Trophoblast cell (in vitro differentiated cells and primary cell): ENCODE data around the gene DAW1.

ENCODE experiments used
- DNase-seq, 2 donors: peaks; one replicate each; pipeline ENCODE4 v3.0.0-alpha.2; 2016
- H2AFZ ChIP-seq: 2 replicates; pipeline ENCODE4 v1.6.1; 2013; ENCODE audit warnings: low read length, moderate library complexity, mild to moderate bottlenecking; ENCODE audit not compliant: insufficient read depth, poor library complexity
- H2AK5ac ChIP-seq: 2 replicates; pipeline ENCODE4 v1.6.1; 2013; ENCODE audit warnings: mild to moderate bottlenecking, low read length
- H2BK120ac ChIP-seq: 2 replicates; pipeline ENCODE4 v1.6.1; 2013; ENCODE audit warnings: low read length, mild to moderate bottlenecking, moderate library complexity; ENCODE audit not compliant: insufficient read depth, poor library complexity
- H2BK12ac ChIP-seq: 2 replicates; pipeline ENCODE4 v1.6.1; 2013; ENCODE audit warnings: mild to moderate bottlenecking, low read length, moderate library complexity
- H2BK5ac ChIP-seq: 2 replicates; pipeline ENCODE4 v1.6.1; 2013; ENCODE audit warnings: low read length, low read depth, moderate library complexity, mild to moderate bottlenecking; ENCODE audit not compliant: poor library complexity
- H3K14ac ChIP-seq: 2 replicates; pipeline ENCODE4 v1.6.1; 2013; ENCODE audit warnings: mild to moderate bottlenecking, low read length
- H3K18ac ChIP-seq: 2 replicates; pipeline ENCODE4 v1.6.1; 2013; ENCODE audit warnings: mild to moderate bottlenecking, low read length
- H3K23ac ChIP-seq: 2 replicates; pipeline ENCODE4 v1.6.1; 2013; ENCODE audit warnings: low read length
- H3K27ac ChIP-seq: 2 replicates; pipeline ENCODE4 v1.5.1; 2013; ENCODE audit warnings: low read depth, mild to moderate bottlenecking, inconsistent platforms, low read length, moderate library complexity
- H3K27me3 ChIP-seq: 2 replicates; pipeline ENCODE4 v1.6.1; 2013; ENCODE audit warnings: inconsistent platforms, mild to moderate bottlenecking, low read length, moderate library complexity; ENCODE audit not compliant: insufficient read depth
- H3K36me3 ChIP-seq, 2 experiments: 1 replicate in 1 of 2; 2 replicates in 1 of 2; pipeline ENCODE4 v1.6.1; 2013; ENCODE audit warnings: low read length in 2 of 2, mild to moderate bottlenecking in 2 of 2, moderate library complexity in 1 of 2; ENCODE audit not compliant: insufficient read depth in 2 of 2, control insufficient read depth in 1 of 2
- H3K4ac ChIP-seq: 2 replicates; pipeline ENCODE4 v1.6.1; 2013; ENCODE audit warnings: low read depth, mild to moderate bottlenecking, low read length, moderate library complexity
- H3K4me1 ChIP-seq, 2 experiments: 1 replicate in 1 of 2; 2 replicates in 1 of 2; pipeline ENCODE4 v1.6.1; 2013; ENCODE audit warnings: low read length in 2 of 2, mild to moderate bottlenecking in 2 of 2, moderate library complexity in 1 of 2; ENCODE audit not compliant: insufficient read depth in 2 of 2, control insufficient read depth in 1 of 2
- H3K4me2 ChIP-seq: 2 replicates; pipeline ENCODE4 v1.6.1; 2013; ENCODE audit warnings: inconsistent platforms, mild to moderate bottlenecking, low read length, moderate library complexity
- H3K4me3 ChIP-seq: 2 replicates; pipeline ENCODE4 v1.5.1; 2013; ENCODE audit warnings: mild to moderate bottlenecking, low read depth, low read length, inconsistent platforms
- H3K79me1 ChIP-seq: one replicate; pipeline ENCODE4 v1.6.1; 2013; ENCODE audit warnings: low read length
- H3K79me2 ChIP-seq: 2 replicates; pipeline ENCODE4 v1.6.1; 2013; ENCODE audit warnings: low read length, mild to moderate bottlenecking; ENCODE audit not compliant: control insufficient read depth, insufficient read depth, poor library complexity
- H3K9ac ChIP-seq: 2 replicates; pipeline ENCODE4 v1.6.1; 2013; ENCODE audit warnings: mild to moderate bottlenecking, low read length
- H3K9me3 ChIP-seq: 2 replicates; pipeline ENCODE4 v1.6.1; 2013; ENCODE audit warnings: low read depth, mild to moderate bottlenecking, control low read depth, inconsistent platforms, low read length; ENCODE audit not compliant: insufficient read depth
- H4K12ac ChIP-seq: 2 replicates; pipeline ENCODE4 v1.6.1; 2013; ENCODE audit warnings: low read depth, mild to moderate bottlenecking, low read length, moderate library complexity
- H4K8ac ChIP-seq: 2 replicates; pipeline ENCODE4 v1.6.1; 2013; ENCODE audit warnings: low read depth, mild to moderate bottlenecking, low read length, moderate library complexity
- H4K91ac ChIP-seq: one replicate; pipeline ENCODE4 v1.6.1; 2013; ENCODE audit warnings: low read depth, mild to moderate bottlenecking, low read length, moderate library complexity
- WGBS: extraction: QIAGEN DNeasy Blood & Tissue Kit; methylation state at CpG from one replicate; pipeline ENCODE4 v1.1.7; 2013; ENCODE audit warnings: missing lambda C conversion rate; ENCODE audit not compliant: insufficient read length, insufficient coverage; ENCODE audit errors: extremely low coverage; 5-methylcytosine and 5-hydroxymethylcytosine counted together

Gene DAW1

DNA sequence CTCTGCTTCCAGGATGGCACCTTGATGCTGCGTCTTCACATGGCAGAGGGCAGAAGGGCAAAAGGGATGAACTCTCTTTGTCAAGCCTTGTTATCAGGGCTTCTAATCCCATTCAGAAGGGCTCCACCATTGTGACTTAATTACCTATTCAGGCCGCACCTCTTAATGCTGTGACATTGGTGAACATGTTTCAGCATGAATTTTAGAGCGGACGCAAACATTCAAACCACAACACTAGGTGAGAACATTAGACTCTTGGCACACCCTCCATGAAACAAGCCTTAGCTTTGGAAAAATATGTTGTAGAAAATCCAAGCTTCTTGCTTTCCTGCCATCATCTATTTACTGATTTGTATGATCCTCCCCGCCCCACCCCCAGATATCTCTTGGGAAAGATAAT is 17.9 kb downstream of the DAW1 start:
- Histone ChIP-seq H3K4me3 (no peak overlapping the region), H3K79me1 (no peaks in the 10 kb centered on the region), H3K36me3 (no peaks in the 10 kb centered on the region), H3K9me3 (no peaks in the 10 kb centered on the region), H3K23ac (no peak overlapping the region), H3K4me2 (no peak overlapping the region), H3K27ac (no peak overlapping the region), H3K4me1 (no peaks in the 10 kb centered on the region), H3K18ac (no peak overlapping the region), H2AFZ (no peak overlapping the region), H2AK5ac (no peak overlapping the region), H4K8ac (no peak overlapping the region), H2BK12ac (no peak overlapping the region), H2BK5ac (no peak overlapping the region), H4K91ac (no peak overlapping the region), H3K27me3 (no peaks in the 10 kb centered on the region), H2BK120ac (no peak overlapping the region), H3K9ac (no peak overlapping the region), H4K12ac (no peak overlapping the region), H3K79me2 (no peaks in the 10 kb centered on the region), H3K14ac (no peak overlapping the region), H3K4ac (no peak overlapping the region)
- no CpG with 5 or more reads among the region's 5 CpGs for WGBS
- no peak for DNase-seq

DNA sequence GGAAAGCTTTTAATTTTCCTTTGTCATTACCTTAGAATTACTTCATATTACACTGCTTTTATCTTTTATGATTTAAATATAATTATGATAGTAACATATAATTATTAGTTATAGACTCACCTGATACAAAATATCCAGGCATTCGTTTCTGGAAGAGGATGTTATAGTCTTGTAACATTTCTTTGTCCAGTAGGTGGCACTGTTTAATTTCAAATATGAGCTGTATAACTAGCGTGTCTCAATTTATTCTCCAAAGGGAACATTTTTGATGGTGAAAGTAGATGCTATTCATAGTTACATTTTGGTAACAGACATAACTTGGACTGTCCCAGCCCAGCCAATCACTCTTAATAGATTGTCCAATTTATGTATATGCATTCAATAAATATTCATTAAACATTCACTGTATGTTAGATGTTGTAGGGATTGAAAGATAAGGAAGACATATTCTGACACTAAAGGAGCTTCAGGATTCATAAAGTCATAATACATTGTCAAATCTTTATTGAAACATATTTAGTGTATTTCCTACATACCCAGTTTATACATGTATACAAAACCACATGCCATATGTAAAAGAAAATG is 19.2 kb downstream of the DAW1 start:
- Histone ChIP-seq H2BK12ac (no peak overlapping the region), H3K4me3 (no peak overlapping the region), H3K79me1 (no peaks in the 10 kb centered on the region), H2BK120ac (no peak overlapping the region), H3K9ac (no peak overlapping the region), H3K9me3 (no peaks in the 10 kb centered on the region), H4K8ac (no peak overlapping the region), H3K23ac (no peak overlapping the region), H3K4ac (no peak overlapping the region), H3K14ac (no peak overlapping the region), H3K27ac (no peak overlapping the region), H3K79me2 (no peaks in the 10 kb centered on the region), H4K91ac (no peak overlapping the region), H2AFZ (no peak overlapping the region), H3K18ac (no peak overlapping the region), H3K27me3 (no peaks in the 10 kb centered on the region), H2AK5ac (no peak overlapping the region), H3K4me1 (no peaks in the 10 kb centered on the region), H4K12ac (no peak overlapping the region), H2BK5ac (no peak overlapping the region), H3K4me2 (no peak overlapping the region), H3K36me3 (no peaks in the 10 kb centered on the region)
- DNase-seq, result peak in 1 of 2 donors; percentile 83
- no CpG with 5 or more reads among the region's 2 CpGs for WGBS

DNA sequence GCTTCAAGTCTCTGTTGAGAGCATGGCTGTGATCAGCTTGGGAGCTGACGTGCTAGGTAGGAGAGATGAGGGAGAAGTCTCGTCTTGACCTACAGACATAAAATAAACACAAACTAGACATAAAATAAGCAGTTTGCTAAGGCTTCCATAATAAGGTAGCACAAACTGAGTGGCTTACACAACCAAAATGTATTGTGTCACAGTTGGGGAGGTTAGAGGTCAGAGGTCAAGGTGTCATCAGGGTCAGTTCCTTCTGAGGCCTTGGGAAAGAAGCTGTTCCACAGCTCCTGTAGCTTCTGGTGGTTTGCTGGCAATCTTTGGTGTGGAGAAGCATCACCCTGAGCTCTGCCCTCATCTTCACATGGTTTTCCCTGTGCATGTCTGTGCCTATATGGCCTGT is 20.2 kb downstream of the DAW1 start:
- Histone ChIP-seq H2BK5ac (no peak overlapping the region), H2BK12ac (no peak overlapping the region), H3K9ac (no peak overlapping the region), H3K4ac (no peak overlapping the region), H3K14ac (no peak overlapping the region), H3K4me3 (no peak overlapping the region), H3K27me3 (no peaks in the 10 kb centered on the region), H3K23ac (no peak overlapping the region), H2BK120ac (no peak overlapping the region), H4K91ac (no peak overlapping the region), H3K36me3 (no peaks in the 10 kb centered on the region), H3K9me3 (no peaks in the 10 kb centered on the region), H2AK5ac (no peak overlapping the region), H3K4me2 (no peak overlapping the region), H2AFZ (no peak overlapping the region), H3K18ac (no peak overlapping the region), H3K79me1 (no peaks in the 10 kb centered on the region), H4K8ac (no peak overlapping the region), H3K79me2 (no peaks in the 10 kb centered on the region), H3K4me1 (no peaks in the 10 kb centered on the region), H4K12ac (no peak overlapping the region), H3K27ac (no peak overlapping the region)
- WGBS, result no CpG with 5 or more reads among the region's 2 CpGs
- DNase-seq, result no peak

DNA sequence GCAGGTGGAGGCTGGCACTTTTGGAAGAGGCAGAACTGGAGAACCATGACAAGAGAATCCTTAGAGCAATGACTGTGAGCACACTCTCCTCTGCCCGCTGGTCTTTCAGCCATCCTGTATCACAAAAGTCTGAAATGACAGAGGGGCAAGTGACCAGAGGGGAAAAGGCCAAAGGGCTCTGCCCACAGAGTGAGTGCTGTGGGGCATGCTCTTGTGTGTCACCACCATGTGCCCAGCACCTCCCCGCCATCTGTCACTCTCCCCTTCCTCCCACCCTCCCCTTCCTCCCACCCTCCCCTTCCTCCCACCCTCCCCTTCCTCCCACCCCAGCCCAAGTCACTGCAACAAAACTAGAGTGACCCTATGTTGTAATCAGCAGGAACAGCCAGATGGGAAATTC is 31.9 kb downstream of the DAW1 start:
- Histone ChIP-seq H3K4me3 (no peak overlapping the region), H4K12ac (no peak overlapping the region), H4K91ac (no peak overlapping the region), H2AFZ (no peak overlapping the region), H3K4me1 (no peaks in the 10 kb centered on the region), H3K4me2 (no peak overlapping the region), H2BK120ac (no peak overlapping the region), H3K18ac (no peak overlapping the region), H3K79me2 (no peaks in the 10 kb centered on the region), H3K9ac (no peak overlapping the region), H2BK12ac (no peak overlapping the region), H3K9me3 (peaks cover 2% of the 10 kb centered on the region), H3K79me1 (no peaks in the 10 kb centered on the region), H2BK5ac (no peak overlapping the region), H3K4ac (no peak overlapping the region), H2AK5ac (no peak overlapping the region), H3K23ac (no peak overlapping the region), H3K36me3 (no peaks in the 10 kb centered on the region), H3K14ac (no peak overlapping the region), H3K27me3 (no peaks in the 10 kb centered on the region), H3K27ac (no peak overlapping the region), H4K8ac (no peak overlapping the region)
- no peak for DNase-seq
- no CpG with 5 or more reads among the region's 2 CpGs for WGBS
